Measurements from ENCODE around the gene NEK5. TPM values are rescaled to one million over a fixed set of nuclear protein-coding genes. Genes with fewer than 3 reads are reported as not detected.
"Not testable (repeated sequence)": the region's sequence is repeated elsewhere in the genome, so short reads cannot be mapped to it uniquely, and the experiment has no call there.

NEK5 gene
- total RNA-seq, 2 experiments from 2014 or later, result 0.05 TPM; not detected in 1

GRCh38 chr13:52127783-52128702 is 830 bp downstream of the NEK5 start:
- Mint-ChIP-seq H3K27ac (no peak overlapping the region), H3K9me3 (no peaks in the 10 kb centered on the region), H3K27me3 (no peaks in the 10 kb centered on the region), H3K4me1 (ENCODE audit: low read depth) (peaks cover 13% of the 10 kb centered on the region), H3K36me3 (peaks cover 17% of the 10 kb centered on the region), H3K4me3 (peak overlapping the region; percentile 76)
- intact Hi-C loops (cut with micrococcal nuclease), result loop anchor here (1.0 to 2.0 kb wide), 7 partner anchors 57 to 323 kb away; partner anchors contain the start of genes TMEM272 and VPS36
- peak; percentile 66 for DNase-seq
- CTCF ChIA-PET, result interaction anchor here (0.6 to 4.2 kb wide), 38 partner anchors 9 to 1237 kb away, joined by 3 to 47 read pairs (median 4); partner anchors contain the start of genes ALG11, ATP7B, TMEM272 and VPS36
- POLR2A ChIA-PET, result no interaction called here

DNA sequence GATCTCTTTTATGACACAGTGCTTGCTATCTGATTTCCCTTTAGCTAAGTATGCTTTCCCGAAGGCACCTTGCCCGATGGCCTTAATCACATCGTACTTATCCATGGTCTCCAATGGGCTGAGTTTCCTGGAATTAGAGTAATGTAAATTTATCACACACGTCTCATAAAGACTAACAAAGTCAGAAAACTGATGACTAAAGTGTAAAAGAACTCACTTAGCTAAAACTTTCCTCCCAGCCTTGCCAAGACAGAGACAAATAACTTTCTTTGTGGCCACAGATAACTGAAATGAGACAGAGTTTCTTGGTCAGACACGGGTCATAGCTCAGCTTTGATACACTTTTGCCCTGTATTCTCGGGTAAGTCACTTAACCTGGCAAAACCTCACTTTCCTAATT is 1.5 kb downstream of the NEK5 start:
- CTCF ChIA-PET, result interaction anchor here (0.7 to 4.2 kb wide), 34 partner anchors 8 to 841 kb away, joined by 3 to 47 read pairs (median 4); partner anchors contain the start of genes ALG11, ATP7B and TMEM272
- H3K4me1 Mint-ChIP-seq (ENCODE audit: low read depth), result peaks cover 13% of the 10 kb centered on the region
- intact Hi-C loops (cut with micrococcal nuclease), result loop anchor here (1.0 to 2.0 kb wide), 5 partner anchors 56 to 313 kb away; partner anchors contain the start of gene TMEM272
- H3K27ac Mint-ChIP-seq, result no peak overlapping the region
- no peaks in the 10 kb centered on the region for H3K9me3 Mint-ChIP-seq
- POLR2A ChIA-PET, result no interaction called here
- DNase-seq, result no peak
- H3K4me3 Mint-ChIP-seq, result no peak overlapping the region
- H3K27me3 Mint-ChIP-seq, result no peaks in the 10 kb centered on the region
- peaks cover 13% of the 10 kb centered on the region for H3K36me3 Mint-ChIP-seq

- Mint-ChIP-seq H3K4me3 (no peak overlapping the region), H3K27me3 (no peaks in the 10 kb centered on the region), H3K9me3 (no peaks in the 10 kb centered on the region), H3K4me1 (ENCODE audit: low read depth) (peaks cover 13% of the 10 kb centered on the region), H3K27ac (no peak overlapping the region), H3K36me3 (no peaks in the 10 kb centered on the region)
- intact Hi-C loops (cut with micrococcal nuclease), result no loop called here
- CTCF ChIA-PET, result interaction anchor here (0.8 to 4.2 kb wide), 3 partner anchors 125 to 310 kb away, joined by 3 to 47 read pairs (median 24); no protein-coding TSS in a partner anchor
- DNase-seq, result no peak
- POLR2A ChIA-PET, result no interaction called here
Measured at GRCh38 chr13:52125547-52125946, 3.3 kb downstream of the NEK5 start.

DNA sequence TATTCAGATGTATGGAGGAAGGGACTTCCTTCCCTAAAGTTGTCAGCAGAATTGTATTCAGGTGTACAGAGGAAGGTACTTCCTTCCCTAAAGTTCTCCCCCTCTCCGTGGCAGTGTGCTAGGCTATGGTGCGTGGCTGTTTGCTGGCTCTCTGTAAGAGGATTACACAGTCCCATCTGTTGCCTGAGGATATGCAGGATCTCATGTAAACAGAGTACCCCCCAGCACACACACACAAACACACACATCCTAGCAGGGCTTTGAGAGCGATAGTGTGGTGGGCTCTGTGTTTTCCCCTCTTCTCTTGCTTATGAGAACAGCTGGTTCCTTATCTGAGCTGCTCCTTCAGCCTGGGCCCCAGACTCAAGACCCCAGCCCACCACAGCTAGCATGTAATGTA is 10.3 kb downstream of the NEK5 start:
- Mint-ChIP-seq H3K36me3 (no peaks in the 10 kb centered on the region), H3K4me1 (ENCODE audit: low read depth) (no peaks in the 10 kb centered on the region), H3K27me3 (peaks cover 5% of the 10 kb centered on the region), H3K27ac (no peak overlapping the region), H3K9me3 (no peaks in the 10 kb centered on the region), H3K4me3 (no peak overlapping the region)
- CTCF ChIA-PET, result interaction anchor here (1.1 to 1.2 kb wide), 2 partner anchors 9 to 114 kb away, joined by 3 to 7 read pairs; no protein-coding TSS in a partner anchor
- no peak for DNase-seq
- POLR2A ChIA-PET, result no interaction called here
- intact Hi-C loops (cut with micrococcal nuclease), result no loop called here

DNA sequence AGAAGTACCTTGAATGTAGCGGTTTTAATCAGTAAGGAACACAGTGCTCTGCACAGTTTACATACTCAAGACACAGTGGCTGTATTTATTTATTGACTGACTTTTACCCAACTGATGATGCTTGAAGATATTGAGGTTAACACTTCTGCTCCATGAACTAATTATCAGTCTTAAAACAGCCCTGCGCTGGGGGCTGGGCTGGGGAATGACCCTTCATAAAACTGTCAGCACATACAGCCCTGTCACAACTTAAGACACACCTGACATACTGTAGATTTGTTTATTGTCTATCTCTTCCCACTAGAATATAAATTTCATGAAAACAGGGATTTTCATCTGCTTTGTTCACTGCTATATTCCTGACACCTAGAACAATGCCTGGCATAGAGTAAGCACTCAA is 10.8 kb downstream of the NEK5 start:
- DNase-seq, result no peak
- H3K9me3 Mint-ChIP-seq, result no peaks in the 10 kb centered on the region
- H3K27me3 Mint-ChIP-seq, result peaks cover 6% of the 10 kb centered on the region
- POLR2A ChIA-PET, result no interaction called here
- H3K27ac Mint-ChIP-seq, result no peak overlapping the region
- no peak overlapping the region for H3K4me3 Mint-ChIP-seq
- no peaks in the 10 kb centered on the region for H3K36me3 Mint-ChIP-seq
- CTCF ChIA-PET, result interaction anchor here (1.1 to 1.2 kb wide), 2 partner anchors 9 to 114 kb away, joined by 3 to 7 read pairs; no protein-coding TSS in a partner anchor
- intact Hi-C loops (cut with micrococcal nuclease), result no loop called here
- no peaks in the 10 kb centered on the region for H3K4me1 Mint-ChIP-seq (ENCODE audit: low read depth)

DNA sequence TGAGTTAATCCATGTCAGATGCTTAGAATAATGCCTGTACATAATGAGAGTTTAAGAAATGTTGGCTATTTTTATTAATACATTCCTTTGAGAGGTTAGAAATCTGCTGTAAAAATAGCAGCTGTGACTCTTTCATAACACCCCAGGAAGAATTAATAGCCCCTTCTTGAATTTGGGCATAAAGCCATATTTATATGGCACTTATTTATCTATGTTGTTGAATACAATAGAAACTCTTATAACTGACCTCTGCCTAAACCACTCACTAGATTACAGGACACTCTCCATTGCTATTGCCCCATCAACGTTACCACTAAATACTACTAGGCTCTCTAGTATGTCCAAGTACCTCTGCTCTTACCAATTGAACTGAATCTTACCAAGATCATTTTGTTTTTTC is 16.3 kb downstream of the NEK5 start:
- Mint-ChIP-seq H3K4me3 (no peak overlapping the region), H3K36me3 (no peaks in the 10 kb centered on the region), H3K27ac (no peak overlapping the region), H3K4me1 (ENCODE audit: low read depth) (no peaks in the 10 kb centered on the region), H3K27me3 (peaks cover 7% of the 10 kb centered on the region), H3K9me3 (no peaks in the 10 kb centered on the region)
- no peak for DNase-seq
- POLR2A ChIA-PET, result no interaction called here
- intact Hi-C loops (cut with micrococcal nuclease), result no loop called here
- CTCF ChIA-PET, result no interaction called here

DNA sequence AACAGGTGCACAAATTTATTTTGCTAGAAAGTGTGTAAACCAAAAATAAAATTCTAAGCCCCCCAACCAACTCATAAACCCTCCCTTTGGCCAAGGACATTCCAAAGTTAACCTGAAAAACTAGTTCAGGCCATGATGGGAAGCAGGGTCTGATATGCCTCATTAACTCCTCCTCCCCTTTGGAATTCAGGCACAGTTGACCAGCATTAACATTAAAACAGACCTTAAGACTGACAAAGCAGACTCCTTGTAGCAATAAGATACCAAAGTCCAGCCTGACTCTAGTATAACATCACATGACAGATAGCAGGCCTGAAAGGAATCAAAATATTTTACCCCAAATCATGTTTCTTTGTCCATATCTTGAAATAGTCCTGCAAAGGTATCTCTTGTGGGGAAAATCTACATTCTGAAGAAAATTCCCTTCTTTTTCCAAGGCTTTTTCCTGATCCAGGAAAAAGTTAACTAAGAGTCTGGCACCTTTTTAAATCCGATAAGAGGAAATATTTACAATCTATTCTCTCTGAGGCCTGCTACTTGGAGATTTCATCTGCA is 19.7 kb downstream of the NEK5 start:
- H3K27ac Mint-ChIP-seq, result no peak overlapping the region
- intact Hi-C loops (cut with micrococcal nuclease), result no loop called here
- CTCF ChIA-PET, result no interaction called here
- H3K4me3 Mint-ChIP-seq, result no peak overlapping the region
- no peak for DNase-seq
- H3K4me1 Mint-ChIP-seq (ENCODE audit: low read depth), result no peaks in the 10 kb centered on the region
- no peaks in the 10 kb centered on the region for H3K36me3 Mint-ChIP-seq
- H3K27me3 Mint-ChIP-seq, result peaks cover 5% of the 10 kb centered on the region
- POLR2A ChIA-PET, result no interaction called here
- no peaks in the 10 kb centered on the region for H3K9me3 Mint-ChIP-seq

- Mint-ChIP-seq H3K4me3 (no peak overlapping the region), H3K27ac (no peak overlapping the region), H3K4me1 (ENCODE audit: low read depth) (no peaks in the 10 kb centered on the region), H3K27me3 (peaks cover 3% of the 10 kb centered on the region), H3K36me3 (no peaks in the 10 kb centered on the region), H3K9me3 (no peaks in the 10 kb centered on the region)
- intact Hi-C loops (cut with micrococcal nuclease), result no loop called here
- POLR2A ChIA-PET, result no interaction called here
- CTCF ChIA-PET, result no interaction called here
- no peak for DNase-seq
Measured at GRCh38 chr13:52105841-52106240, 23.0 kb downstream of the NEK5 start.

DNA sequence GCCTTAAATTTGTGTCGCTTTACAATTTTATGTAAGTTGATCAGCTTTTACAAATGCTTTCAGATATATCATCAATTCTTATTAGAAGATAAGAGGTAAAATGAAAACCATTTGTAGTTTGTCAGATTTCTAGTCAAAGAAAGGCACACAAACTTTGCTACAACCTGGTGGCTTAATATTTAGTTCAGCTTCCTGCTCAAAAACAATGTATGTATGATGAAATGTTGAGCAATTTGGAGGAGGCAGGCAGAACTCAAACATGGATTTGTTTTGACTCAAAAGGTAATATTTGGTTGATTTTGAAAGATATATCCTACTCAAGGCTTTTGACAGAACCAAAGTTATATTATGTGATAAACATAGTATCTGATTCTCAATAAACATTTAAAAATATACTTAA is 24.2 kb downstream of the NEK5 start:
- Mint-ChIP-seq H3K9me3 (no peaks in the 10 kb centered on the region), H3K36me3 (no peaks in the 10 kb centered on the region), H3K4me1 (ENCODE audit: low read depth) (no peaks in the 10 kb centered on the region), H3K4me3 (no peak overlapping the region), H3K27me3 (peaks cover 2% of the 10 kb centered on the region), H3K27ac (no peak overlapping the region)
- intact Hi-C loops (cut with micrococcal nuclease), result no loop called here
- ChIA-PET CTCF (no interaction called here), POLR2A (no interaction called here)
- no peak for DNase-seq

DNA sequence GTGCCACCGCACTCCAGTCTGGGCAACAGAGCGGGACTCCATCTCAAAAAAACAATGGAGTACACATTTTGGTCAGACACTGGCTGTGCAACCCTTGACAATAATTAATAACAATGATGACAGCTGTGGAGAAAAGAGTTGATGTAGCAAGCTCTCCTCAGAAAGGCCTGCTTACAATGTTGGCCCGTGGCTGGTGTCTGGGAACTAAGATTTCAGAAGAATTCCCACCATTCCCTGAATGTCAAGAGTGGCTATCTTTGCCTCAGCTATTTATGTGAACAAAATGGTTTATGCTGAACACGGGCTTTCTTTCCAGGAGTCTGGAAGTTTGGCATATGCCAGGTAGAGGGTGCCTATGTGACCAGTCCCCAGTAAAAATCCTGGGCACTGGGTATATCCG is 25.5 kb downstream of the NEK5 start:
- Mint-ChIP-seq H3K4me1 (ENCODE audit: low read depth) (no peaks in the 10 kb centered on the region), H3K27me3 (no peaks in the 10 kb centered on the region), H3K4me3 (no peak overlapping the region), H3K36me3 (no peaks in the 10 kb centered on the region), H3K9me3 (no peaks in the 10 kb centered on the region), H3K27ac (no peak overlapping the region)
- no peak for DNase-seq
- CTCF ChIA-PET, result interaction anchor here (1.6 kb wide), 1 partner anchor 24 kb away, joined by 3 read pairs; no protein-coding TSS in a partner anchor
- intact Hi-C loops (cut with micrococcal nuclease), result no loop called here
- POLR2A ChIA-PET, result no interaction called here

DNA sequence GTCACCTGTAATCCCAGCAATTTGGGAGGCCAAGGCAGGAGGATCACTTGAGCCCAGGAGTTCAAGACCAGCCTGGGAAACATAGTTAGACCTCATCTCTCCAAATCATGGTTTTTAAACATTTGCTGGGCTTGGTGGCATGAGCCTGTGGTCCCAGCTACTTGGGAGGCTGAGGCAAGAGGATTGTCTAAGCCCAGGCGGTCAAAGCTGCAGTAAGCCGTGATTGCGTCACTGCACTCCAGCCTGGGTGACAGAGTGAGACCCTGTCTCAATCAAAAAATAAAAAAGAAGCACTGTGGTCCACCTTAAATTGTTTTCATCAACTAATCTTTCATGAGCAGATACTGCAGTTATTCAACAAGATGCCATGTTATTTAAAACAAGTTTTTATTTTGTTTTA is 26.4 kb downstream of the NEK5 start:
- H3K27ac Mint-ChIP-seq; H3K4me3 Mint-ChIP-seq; H3K4me1 Mint-ChIP-seq (ENCODE audit: low read depth); DNase-seq; H3K9me3 Mint-ChIP-seq; intact Hi-C loops (cut with micrococcal nuclease); H3K27me3 Mint-ChIP-seq; CTCF ChIA-PET; H3K36me3 Mint-ChIP-seq; POLR2A ChIA-PET: not testable (repeated sequence)

DNA sequence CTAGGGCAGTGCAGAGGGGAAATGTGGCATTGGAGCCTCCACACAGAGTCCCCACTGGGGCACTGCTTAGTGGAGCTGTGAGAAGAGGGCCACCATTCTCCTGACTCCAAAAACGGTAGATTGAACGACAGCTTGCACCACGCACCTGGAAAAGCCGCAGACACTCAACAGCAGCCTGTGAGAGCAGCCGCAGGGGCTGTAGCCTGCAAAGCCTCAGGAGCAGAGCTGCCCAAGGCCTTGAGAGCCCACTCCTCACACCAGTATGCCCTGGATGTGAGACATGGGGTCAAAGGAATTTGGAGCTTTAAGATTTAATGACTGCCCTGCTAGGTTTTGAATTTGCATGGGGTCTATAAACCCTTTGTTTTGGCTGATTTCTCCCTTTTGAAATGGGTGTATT is 31.7 kb downstream of the NEK5 start:
- Mint-ChIP-seq H3K4me3 (no peak overlapping the region), H3K4me1 (ENCODE audit: low read depth) (no peaks in the 10 kb centered on the region), H3K9me3 (no peaks in the 10 kb centered on the region), H3K36me3 (no peaks in the 10 kb centered on the region), H3K27ac (no peak overlapping the region), H3K27me3 (no peaks in the 10 kb centered on the region)
- ChIA-PET POLR2A (no interaction called here), CTCF (interaction anchor here (0.9 kb wide), 1 partner anchor 23 kb away, joined by 3 read pairs; no protein-coding TSS in a partner anchor)
- intact Hi-C loops (cut with micrococcal nuclease), result no loop called here
- no peak for DNase-seq
